HG03439 (cell line): ENCODE results near the gene SMG7.

Experiments
- ATAC-seq: cut with Tn5 transposase; IDR thresholded peaks from one replicate; pipeline ENCODE4 v1.9.1; 2021; ENCODE audit warnings: mild to moderate bottlenecking, moderate library complexity; ENCODE audit not compliant: unreplicated experiment

SMG7 gene

DNA sequence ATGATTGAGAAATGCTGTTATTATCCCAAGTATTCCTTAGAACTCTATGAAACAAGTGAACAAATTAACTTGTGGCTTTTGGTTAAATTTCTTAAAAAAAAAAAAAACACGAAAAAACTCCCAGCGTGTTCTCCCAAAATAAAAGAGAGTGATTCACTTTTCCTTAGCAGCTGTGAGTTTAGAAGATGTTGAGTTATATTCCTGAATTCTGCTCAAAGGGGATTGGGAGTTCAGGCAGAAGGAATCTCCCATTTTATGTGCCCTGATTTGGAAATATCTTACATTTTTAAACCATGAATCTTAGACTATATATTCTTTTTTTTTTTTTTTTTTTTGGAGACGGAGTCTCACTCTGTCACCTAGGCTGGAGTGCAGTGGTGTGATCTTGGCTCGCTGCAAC lies 34.3 kb downstream of the SMG7 start:
- ATAC-seq: no peak

DNA sequence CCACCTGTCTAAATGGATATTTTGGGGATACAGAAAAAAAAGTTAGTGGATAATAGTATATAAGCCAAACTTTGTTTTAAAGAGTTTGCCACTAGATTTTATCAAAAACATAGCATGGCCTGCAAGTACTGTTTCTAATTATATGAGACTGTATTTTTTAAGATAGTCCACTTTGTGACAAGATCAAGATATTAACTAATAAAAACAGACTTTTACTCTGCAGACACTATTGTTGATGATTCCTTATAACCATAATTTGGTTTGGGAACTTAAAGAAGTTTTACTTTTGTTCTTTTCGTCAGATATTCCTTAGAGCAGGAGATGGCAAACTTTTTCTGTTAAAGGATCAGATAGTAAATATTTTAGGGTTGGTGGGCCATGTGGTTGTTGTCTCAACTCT lies 36.4 kb downstream of the SMG7 start:
- ATAC-seq: no peak

DNA sequence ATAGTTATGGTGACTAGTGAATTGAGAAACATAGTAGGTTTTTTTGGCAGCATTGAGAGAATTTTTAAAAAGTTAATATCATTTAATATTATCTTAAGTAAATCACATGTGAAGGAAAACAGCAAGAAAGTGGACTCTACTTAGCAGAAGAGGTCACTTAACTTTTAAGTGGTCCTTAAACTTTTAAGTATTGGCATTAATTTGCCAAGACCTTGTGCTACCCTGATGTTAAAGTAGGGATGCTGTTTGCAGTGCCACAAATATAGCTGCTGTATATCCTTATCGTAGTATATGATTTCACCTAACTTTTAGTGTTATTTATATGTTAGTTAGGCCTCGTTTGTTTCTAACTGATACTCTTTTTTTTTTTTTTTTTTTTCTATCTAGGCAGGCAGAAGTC lies 40.2 kb downstream of the SMG7 start:
- ATAC-seq: no peak

DNA sequence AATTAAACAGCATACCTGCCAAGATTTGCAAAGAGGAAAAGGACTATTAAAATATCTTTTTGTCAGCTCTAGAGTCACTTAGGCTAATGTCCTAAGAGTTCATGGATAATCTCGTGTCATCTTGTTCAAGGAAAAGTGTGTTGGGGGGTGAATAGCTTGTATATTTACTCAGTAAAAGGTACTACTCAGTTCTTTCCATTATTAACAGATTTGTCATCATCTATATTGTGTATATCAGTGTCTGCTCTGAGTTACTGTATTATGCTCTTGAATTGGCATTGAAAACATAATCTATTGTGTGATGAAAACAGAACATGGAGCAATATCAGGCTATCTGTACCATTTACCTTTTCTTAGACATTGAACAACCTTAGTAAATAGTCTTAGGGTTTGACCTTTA lies 41.9 kb downstream of the SMG7 start:
- ATAC-seq: no peak

DNA sequence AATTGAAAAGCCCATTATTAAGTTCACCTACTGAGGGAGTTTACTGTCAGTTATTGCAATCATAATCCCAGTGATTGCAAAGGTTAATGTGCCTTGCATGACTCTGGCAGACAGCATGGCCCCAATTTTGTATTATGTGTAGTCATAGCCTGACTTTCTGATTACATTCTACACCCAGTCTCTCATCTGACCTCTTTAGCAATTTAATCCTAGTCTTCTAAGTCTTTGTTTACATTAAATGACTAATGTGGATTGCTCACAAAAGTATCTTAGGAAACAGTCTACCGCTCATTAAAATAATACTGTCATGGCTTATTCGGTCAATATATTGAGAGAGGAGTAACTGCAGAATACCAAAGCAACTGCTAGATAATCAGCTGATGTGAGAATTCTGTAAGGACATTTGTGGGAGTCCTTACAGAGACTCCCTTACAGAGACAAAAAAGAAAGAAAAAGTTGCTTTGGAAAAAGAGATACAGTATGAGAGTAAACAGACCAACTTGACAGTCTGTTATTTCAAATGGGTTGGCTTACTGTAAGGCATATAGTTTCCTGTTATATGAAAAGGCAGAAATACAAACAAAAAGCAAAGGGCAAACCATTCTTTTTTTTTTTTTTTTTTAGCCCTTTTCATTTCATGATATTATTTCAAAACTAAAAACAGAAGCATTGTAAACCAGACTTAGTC lies 42.8 kb downstream of the SMG7 start:
- no peak for ATAC-seq

DNA sequence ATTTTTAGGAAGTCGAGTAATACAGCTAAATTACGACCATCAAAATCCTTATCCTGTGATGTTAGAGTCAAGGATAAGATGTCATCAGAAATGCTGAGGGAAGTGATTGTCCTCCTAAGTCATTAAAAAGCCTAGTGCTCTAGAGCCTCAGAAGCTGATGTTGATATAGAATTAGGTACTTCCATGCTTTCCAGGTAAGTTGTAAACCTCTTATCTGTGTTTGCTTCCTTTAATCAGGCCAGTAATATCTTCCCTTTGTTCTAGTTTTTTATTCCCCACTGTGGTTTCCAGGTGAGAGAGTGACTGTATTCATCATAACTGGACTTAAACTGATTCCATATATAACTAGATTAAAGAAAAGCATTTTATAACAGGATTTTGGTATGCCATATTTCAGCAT lies 44.4 kb downstream of the SMG7 start:
- ATAC-seq: no peak

DNA sequence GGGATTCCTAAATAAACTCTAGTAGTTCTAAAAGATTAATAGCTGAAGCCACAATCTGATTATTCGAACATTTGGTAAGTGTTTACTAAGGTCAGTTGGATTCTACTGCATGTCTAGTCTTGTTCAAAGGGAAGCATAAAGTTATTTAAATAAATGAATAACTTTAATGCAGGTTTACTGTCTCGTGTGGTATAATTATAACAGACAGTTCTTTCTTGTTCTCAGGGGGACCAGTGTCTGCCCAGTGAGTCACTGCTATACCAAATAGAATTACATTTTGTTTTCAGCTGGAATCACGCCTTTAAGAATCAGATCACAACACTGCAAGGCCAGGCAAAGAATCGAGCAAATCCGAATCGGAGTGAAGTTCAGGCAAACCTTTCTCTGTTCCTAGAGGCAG lies 45.1 kb downstream of the SMG7 start:
- no peak for ATAC-seq

DNA sequence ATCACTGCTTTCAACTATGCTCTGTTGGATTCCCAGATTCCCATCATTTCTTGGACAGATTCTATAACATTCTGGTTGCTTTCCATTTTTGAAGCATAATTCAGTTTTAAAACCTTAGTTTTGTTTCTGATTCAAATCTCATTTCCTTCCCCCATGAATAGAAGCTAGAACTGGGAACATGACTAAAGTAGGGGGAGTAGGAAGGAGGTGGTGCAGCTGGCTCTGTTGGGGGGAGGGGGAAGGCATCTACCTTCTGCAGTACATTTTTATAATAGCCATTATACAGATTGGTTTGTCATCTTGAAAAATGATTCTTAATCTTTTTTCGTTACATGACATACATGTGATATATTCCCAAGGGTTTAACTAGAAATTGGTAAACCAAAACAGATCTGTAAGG lies 48.1 kb downstream of the SMG7 start:
- ATAC-seq: no peak

DNA sequence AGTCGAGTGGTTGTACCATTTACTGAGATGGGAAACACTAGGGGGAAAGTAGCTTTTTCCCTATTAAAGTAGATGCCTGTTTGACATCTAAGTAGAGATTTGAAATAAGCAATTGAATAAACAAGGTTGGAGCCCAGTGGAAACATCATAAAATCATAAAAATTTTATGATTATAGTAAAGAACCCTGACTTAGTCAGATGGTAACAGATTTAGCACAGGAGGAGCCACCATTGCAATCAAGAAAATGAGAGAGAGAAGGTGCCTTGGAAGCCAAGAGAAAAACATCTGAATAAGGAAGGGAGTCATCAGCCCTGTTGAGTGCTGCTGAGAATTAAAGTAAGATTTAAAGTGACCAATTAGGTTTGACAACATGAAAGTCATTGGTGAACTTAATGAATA lies 49.8 kb downstream of the SMG7 start:
- no peak for ATAC-seq

DNA sequence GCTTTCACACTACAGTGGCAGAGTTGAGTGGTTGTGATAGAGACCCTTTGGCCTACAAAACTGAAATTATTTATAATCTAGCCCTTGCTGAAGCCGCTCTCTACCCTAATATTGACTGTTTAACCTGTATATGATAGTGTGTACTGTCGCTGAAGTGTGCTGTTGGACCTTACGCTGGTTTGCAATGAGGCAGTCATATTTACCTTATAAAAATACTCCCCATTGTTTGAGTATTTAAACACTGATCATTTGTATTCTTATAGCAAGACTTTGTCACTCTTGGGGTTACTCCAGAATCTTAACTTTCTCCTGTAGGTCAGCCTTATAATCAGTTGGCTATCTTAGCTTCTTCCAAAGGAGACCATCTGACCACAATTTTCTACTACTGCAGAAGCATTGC lies 56.3 kb downstream of the SMG7 start:
- ATAC-seq: no peak

DNA sequence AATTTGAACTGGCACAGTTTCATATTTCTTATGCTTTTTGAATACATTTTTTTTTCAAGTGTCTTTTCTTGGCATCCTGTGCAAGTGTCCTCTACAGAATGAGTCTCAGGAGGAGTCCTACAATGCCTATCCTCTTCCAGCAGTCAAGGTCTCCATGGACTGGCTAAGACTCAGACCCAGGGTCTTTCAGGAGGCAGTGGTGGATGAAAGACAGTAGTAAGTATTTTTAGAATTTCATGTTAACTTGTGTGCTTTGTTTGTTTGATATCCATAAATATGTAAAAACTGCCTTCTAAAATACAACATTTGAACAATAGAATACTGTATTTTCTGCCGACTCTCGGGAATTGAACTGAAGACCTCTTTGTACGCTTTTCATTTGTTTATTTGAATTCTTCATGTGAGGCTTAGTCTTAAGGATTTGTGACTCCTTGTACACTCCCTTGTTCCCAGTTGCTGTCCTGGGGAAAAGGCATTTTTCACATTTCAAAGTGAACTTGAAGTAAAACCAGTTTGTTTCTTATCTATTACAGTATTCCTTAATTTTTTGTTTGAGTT lies 61.4 kb downstream of the SMG7 start:
- no peak for ATAC-seq

DNA sequence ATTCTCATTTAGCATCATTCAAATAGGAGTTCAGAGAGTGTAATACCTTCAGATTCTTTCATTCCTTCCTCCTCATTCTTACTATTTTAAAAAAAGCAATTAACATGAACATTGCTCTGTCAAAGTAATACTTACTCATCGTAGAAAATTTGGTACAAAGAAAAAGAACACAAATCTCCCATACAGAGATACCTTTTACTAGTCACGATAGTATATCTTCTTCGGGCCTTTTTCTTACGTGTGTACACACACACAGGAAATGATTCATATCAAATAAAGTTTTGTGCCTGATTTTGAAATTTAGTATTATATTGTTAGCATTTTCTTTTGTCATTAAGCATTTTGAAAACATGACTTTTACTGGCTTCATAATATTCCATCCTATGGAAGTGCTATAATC lies 65.1 kb downstream of the SMG7 start:
- ATAC-seq: no peak

DNA sequence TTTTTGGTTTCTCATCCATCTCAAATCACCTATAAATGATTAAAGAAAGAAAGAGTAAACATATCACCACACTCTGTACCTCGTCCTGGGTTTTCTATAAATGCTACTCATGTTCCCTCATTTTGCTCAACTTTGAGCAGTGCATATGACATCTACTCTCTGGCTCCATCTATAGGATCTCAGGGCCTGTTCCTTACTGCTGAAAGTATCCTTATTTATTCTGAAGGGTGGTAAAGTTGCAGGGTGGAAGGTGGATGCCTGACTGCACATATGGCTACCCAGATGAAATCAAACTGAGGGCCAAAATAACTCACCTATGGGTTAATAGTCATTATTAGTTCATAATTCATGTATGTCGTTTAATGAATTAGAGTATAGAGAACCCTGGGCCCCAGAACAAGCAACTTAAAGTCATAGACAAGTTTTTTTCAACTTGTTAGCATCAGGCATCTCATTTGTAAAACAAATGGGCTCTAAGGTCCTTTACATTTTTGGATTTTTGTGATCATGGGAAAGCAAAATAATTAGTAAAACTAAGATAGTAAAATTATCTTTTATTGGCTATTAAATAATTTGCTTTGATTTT lies 71.4 kb downstream of the SMG7 start:
- no peak for ATAC-seq

DNA sequence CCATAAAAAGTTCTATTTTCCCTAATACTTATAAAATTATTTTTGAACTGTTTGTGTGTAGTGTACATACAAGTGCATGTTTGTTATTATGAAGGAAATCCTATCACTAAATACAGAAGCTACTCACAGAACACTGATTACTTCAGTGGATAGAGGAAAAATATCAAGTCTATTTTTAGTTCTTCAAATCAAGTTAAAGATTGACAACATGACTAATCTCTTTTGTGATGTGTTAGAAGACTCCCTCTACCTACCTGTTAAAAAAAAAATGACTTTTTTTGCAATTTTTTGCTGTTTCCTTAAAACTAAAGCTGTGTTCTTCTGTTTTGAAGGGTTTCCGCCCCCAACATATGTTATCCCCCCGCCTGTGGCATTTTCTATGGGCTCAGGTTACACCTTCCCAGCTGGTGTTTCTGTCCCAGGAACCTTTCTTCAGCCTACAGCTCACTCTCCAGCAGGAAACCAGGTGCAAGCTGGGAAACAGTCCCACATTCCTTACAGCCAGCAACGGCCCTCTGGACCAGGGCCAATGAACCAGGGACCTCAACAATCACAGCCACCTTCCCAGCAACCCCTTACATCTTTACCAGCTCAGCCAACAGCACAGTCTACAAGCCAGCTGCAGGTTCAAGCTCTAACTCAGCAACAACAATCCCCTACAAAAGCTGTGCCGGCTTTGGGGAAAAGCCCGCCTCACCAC lies 72.4 kb downstream of the SMG7 start:
- ATAC-seq: no peak

DNA sequence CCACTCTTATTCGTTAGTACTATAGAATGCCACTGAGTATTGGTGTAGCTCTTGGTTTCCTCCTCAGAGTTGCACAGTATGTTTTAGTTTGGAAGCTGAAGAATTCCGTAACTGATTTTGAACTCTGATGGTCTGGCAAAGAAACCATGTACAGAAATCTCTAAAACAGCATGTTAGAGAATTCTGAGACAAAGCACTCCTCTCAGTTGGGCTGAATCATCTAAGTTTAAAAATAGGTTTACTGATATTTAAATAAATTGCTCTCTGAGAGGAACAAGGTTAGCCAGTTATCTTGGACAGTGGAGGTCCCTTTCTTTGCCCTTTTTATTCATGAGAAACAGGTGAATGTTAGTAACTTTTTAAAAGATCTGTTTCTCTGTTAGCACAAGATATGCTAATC lies 74.1 kb downstream of the SMG7 start:
- ATAC-seq: no peak

DNA sequence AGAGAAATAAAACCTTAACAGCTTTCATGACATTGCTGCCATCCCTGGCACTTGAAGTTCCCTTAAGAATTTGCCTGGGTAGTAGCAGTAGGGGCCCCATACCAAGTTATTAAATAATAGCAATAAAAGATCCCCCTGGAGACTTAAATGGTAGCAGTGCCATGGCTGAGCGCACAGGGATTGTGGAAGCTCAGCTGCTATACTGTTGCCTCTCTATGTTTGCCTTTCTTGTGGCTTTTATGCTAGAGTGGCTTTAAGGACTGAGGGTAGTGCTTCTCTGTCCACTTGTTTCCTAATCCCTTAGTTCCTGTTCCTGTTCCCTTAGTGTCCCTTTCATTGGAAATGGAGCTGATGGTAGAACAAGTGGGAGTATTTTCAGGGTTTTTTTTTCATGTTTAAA lies 75.8 kb downstream of the SMG7 start:
- ATAC-seq: no peak

DNA sequence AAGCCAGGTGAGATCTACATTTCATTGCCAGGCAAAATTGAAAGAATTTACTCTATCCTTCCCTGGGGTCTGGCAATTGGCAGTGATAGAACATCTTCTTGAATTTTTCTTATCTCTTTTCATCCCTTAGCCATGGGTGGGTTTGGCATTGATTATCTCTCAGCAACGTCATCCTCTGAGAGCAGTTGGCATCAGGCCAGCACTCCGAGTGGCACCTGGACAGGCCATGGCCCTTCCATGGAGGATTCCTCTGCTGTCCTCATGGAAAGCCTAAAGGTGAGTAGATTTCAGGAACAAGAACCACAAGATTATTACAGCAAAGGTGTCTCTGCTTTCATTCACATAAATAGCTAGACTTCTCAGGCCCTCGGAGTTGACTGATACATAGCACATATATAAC lies 78.6 kb downstream of the SMG7 start:
- no peak for ATAC-seq

DNA sequence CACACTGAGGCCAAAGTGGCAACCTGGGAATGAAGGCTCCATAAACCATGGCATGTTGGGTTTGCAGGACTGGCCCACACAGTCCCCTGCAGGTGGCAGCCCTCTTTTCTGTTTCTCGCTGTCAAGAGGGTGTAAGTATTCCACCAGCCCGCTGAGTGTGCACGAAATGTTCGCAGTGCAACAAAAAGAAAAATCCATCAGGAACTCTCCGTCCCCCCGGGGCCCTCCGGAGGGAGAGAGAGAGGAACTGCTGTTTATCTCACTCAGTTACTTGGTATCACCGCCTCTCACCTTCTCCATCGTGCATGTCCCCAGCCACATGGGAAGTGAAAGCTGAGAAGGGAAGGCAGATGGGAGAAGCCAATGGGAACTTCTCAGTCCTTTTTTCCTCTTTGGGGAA lies 79.6 kb downstream of the SMG7 start:
- no peak for ATAC-seq

DNA sequence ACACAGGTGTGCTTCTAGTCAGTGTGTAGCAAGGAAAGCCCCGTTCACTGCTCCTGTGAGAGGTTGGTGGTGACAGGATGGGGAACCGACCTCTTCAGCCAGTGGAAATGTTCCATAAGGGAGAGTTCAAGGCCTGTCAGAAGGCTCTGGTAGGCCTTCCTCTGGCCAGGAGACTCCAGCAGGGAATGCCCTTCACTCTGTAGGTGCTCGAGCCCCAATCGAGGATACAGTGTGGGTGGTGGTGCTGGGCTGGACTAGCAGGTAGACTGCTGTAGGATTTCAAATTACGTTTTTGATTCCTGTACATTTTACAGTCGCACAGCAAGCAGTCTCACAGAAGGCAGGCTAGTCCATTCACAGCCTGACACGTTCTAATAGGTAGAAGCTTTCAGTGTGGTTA lies 80.1 kb downstream of the SMG7 start:
- ATAC-seq: no peak

DNA sequence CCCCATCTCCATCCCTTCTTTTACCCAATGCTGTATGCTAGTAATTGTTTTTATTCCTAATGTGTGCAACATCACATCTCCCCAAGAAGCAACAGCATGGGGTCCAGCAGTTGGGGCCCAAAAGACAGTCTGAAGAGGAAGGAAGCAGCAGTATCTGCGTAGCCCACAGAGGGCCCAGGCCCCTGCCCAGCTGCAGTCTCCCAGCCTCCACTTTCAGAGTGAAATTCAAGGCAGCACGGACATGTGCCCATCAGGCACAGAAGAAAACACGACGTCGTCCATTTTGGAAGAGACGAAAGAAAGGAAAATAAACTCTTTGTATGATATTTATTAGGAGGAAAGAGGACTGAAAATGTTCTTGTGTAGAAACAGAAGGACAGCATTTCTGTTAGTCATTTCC lies 80.6 kb downstream of the SMG7 start:
- ATAC-seq: no peak

DNA sequence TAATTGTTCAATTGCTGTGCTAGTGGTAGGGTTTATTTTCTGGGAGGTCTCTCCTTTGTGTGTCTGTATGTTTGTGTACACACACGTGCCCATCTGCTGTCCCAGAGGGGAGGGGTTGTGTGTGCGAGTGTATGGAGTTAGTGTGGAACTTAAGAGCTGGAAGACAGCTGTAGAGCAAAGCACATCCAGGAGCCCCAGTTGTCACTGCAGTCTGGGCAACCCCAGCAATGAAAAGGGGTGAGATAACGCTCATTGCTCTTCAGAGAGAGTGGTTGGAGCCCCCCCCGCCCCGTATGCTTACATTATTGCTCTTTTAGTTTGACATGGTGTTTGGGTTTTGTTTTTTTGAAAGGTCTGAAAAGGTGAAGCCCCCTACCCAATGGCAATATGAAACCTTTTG lies 81.0 kb downstream of the SMG7 start:
- no peak for ATAC-seq

DNA sequence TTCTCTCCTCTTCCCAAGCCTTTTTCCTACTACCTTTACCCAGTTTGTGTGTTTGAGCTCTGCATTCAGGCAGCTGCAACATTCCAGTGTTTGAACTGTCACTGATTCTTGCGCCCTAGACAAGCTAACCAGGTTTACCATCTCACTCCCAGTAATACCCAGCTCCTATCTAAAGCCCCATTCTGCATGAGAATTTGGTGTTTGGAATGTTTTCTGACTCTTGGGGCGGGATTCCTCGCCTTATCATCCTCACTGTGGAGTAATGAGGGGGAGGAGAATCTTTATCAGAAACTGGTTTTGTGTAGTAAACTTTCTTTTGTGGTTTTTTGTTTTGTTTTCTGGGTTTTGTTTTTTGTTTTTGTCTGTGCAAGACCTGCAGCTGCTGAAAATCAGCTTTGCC lies 81.5 kb downstream of the SMG7 start:
- no peak for ATAC-seq
